ENCODE measurements around the gene NXPH4.

Gene NXPH4

GRCh38 chr12:57199191-57199590 lies 17.4 kb upstream of the NXPH4 start:
- H3K36me3 ChIP-seq (ENCODE audit: control insufficient read depth in 1 of 2, insufficient read depth in 2 of 2, low read length in 2 of 2): peaks cover 98 to 99% of the 10 kb centered on the region in 2 experiments
- H3K9ac ChIP-seq (ENCODE audit: low read length): no peak overlapping the region
- no peaks in the 10 kb centered on the region for H3K27me3 ChIP-seq (ENCODE audit: insufficient read depth, low read length)
- no peak overlapping the region for H3K4me3 ChIP-seq (ENCODE audit: low read depth, low read length)
- no peak overlapping the region for H3K4me2 ChIP-seq (ENCODE audit: low read length)
- no peak overlapping the region for H2BK12ac ChIP-seq (ENCODE audit: low read length)
- no peak overlapping the region for H4K12ac ChIP-seq (ENCODE audit: low read depth, low read length)
- H2AFZ ChIP-seq (ENCODE audit: insufficient read depth, low read length, poor library complexity): no peak overlapping the region
- H4K8ac ChIP-seq (ENCODE audit: low read depth, low read length): no peak overlapping the region
- no peak for DNase-seq
- no peak overlapping the region for H2BK120ac ChIP-seq (ENCODE audit: insufficient read depth, low read length, poor library complexity)
- H3K4ac ChIP-seq (ENCODE audit: low read depth, low read length): no peak overlapping the region
- H3K79me1 ChIP-seq (ENCODE audit: low read length): no peaks in the 10 kb centered on the region
- no peak overlapping the region for H3K27ac ChIP-seq (ENCODE audit: low read depth, low read length)
- no peak overlapping the region for H3K18ac ChIP-seq (ENCODE audit: low read length)
- WGBS (ENCODE audit: extremely low coverage, insufficient coverage, insufficient read length): no CpG with 5 or more reads among the region's 15 CpGs
- no peak overlapping the region for H2BK5ac ChIP-seq (ENCODE audit: low read depth, low read length, poor library complexity)
- H3K14ac ChIP-seq (ENCODE audit: low read length): no peak overlapping the region
- H3K4me1 ChIP-seq (ENCODE audit: control insufficient read depth in 1 of 2, insufficient read depth in 2 of 2, low read length in 2 of 2): no peaks in the 10 kb centered on the region
- no peaks in the 10 kb centered on the region for H3K79me2 ChIP-seq (ENCODE audit: control insufficient read depth, insufficient read depth, low read length, poor library complexity)
- no peak overlapping the region for H4K91ac ChIP-seq (ENCODE audit: low read depth, low read length)
- no peak overlapping the region for H2AK5ac ChIP-seq (ENCODE audit: low read length)
- no peak overlapping the region for H3K23ac ChIP-seq (ENCODE audit: low read length)
- peaks cover 5% of the 10 kb centered on the region for H3K9me3 ChIP-seq (ENCODE audit: insufficient read depth, low read depth, low read length)

GRCh38 chr12:57200497-57200896 lies 16.1 kb upstream of the NXPH4 start:
- Histone ChIP-seq H4K8ac (ENCODE audit: low read depth, low read length) (no peak overlapping the region), H3K4me1 (ENCODE audit: control insufficient read depth in 1 of 2, insufficient read depth in 2 of 2, low read length in 2 of 2) (no peaks in the 10 kb centered on the region), H4K91ac (ENCODE audit: low read depth, low read length) (no peak overlapping the region), H2AFZ (ENCODE audit: insufficient read depth, low read length, poor library complexity) (no peak overlapping the region), H3K4ac (ENCODE audit: low read depth, low read length) (no peak overlapping the region), H3K9me3 (ENCODE audit: insufficient read depth, low read depth, low read length) (peaks cover 5% of the 10 kb centered on the region), H3K27ac (ENCODE audit: low read depth, low read length) (no peak overlapping the region), H2AK5ac (ENCODE audit: low read length) (no peak overlapping the region), H2BK120ac (ENCODE audit: insufficient read depth, low read length, poor library complexity) (no peak overlapping the region), H3K36me3 (ENCODE audit: control insufficient read depth in 1 of 2, insufficient read depth in 2 of 2, low read length in 2 of 2) (peaks cover 98 to 99% of the 10 kb centered on the region in 2 experiments), H4K12ac (ENCODE audit: low read depth, low read length) (no peak overlapping the region), H3K14ac (ENCODE audit: low read length) (no peak overlapping the region), H3K79me1 (ENCODE audit: low read length) (no peaks in the 10 kb centered on the region), H3K23ac (ENCODE audit: low read length) (no peak overlapping the region), H3K9ac (ENCODE audit: low read length) (no peak overlapping the region), H2BK12ac (ENCODE audit: low read length) (no peak overlapping the region), H3K27me3 (ENCODE audit: insufficient read depth, low read length) (no peaks in the 10 kb centered on the region), H3K79me2 (ENCODE audit: control insufficient read depth, insufficient read depth, low read length, poor library complexity) (no peaks in the 10 kb centered on the region), H2BK5ac (ENCODE audit: low read depth, low read length, poor library complexity) (no peak overlapping the region), H3K4me3 (ENCODE audit: low read depth, low read length) (no peak overlapping the region), H3K4me2 (ENCODE audit: low read length) (no peak overlapping the region), H3K18ac (ENCODE audit: low read length) (no peak overlapping the region)
- no peak for DNase-seq
- no CpG with 5 or more reads among the region's 15 CpGs for WGBS (ENCODE audit: extremely low coverage, insufficient coverage, insufficient read length)

GRCh38 chr12:57201219-57201618 lies 15.4 kb upstream of the NXPH4 start:
- Histone ChIP-seq H3K79me1 (ENCODE audit: low read length) (no peaks in the 10 kb centered on the region), H4K91ac (ENCODE audit: low read depth, low read length) (no peak overlapping the region), H2AFZ (ENCODE audit: insufficient read depth, low read length, poor library complexity) (no peak overlapping the region), H2BK5ac (ENCODE audit: low read depth, low read length, poor library complexity) (no peak overlapping the region), H4K12ac (ENCODE audit: low read depth, low read length) (no peak overlapping the region), H2BK120ac (ENCODE audit: insufficient read depth, low read length, poor library complexity) (no peak overlapping the region), H3K4ac (ENCODE audit: low read depth, low read length) (no peak overlapping the region), H3K4me1 (ENCODE audit: control insufficient read depth in 1 of 2, insufficient read depth in 2 of 2, low read length in 2 of 2) (no peaks in the 10 kb centered on the region), H3K27ac (ENCODE audit: low read depth, low read length) (no peak overlapping the region), H3K18ac (ENCODE audit: low read length) (no peak overlapping the region), H4K8ac (ENCODE audit: low read depth, low read length) (no peak overlapping the region), H3K9ac (ENCODE audit: low read length) (no peak overlapping the region), H3K4me2 (ENCODE audit: low read length) (no peak overlapping the region), H2BK12ac (ENCODE audit: low read length) (no peak overlapping the region), H2AK5ac (ENCODE audit: low read length) (no peak overlapping the region), H3K27me3 (ENCODE audit: insufficient read depth, low read length) (no peaks in the 10 kb centered on the region), H3K4me3 (ENCODE audit: low read depth, low read length) (no peak overlapping the region), H3K14ac (ENCODE audit: low read length) (no peak overlapping the region), H3K36me3 (ENCODE audit: control insufficient read depth in 1 of 2, insufficient read depth in 2 of 2, low read length in 2 of 2) (peaks cover 98 to 99% of the 10 kb centered on the region in 2 experiments), H3K9me3 (ENCODE audit: insufficient read depth, low read depth, low read length) (peaks cover 5% of the 10 kb centered on the region), H3K79me2 (ENCODE audit: control insufficient read depth, insufficient read depth, low read length, poor library complexity) (no peaks in the 10 kb centered on the region), H3K23ac (ENCODE audit: low read length) (no peak overlapping the region)
- WGBS (ENCODE audit: extremely low coverage, insufficient coverage, insufficient read length): no CpG with 5 or more reads among the region's 8 CpGs
- DNase-seq: no peak

- no peaks in the 10 kb centered on the region for H3K27me3 ChIP-seq (ENCODE audit: insufficient read depth, low read length)
- H2AK5ac ChIP-seq (ENCODE audit: low read length): no peak overlapping the region
- H3K9ac ChIP-seq (ENCODE audit: low read length): no peak overlapping the region
- H2BK120ac ChIP-seq (ENCODE audit: insufficient read depth, low read length, poor library complexity): no peak overlapping the region
- H3K79me1 ChIP-seq (ENCODE audit: low read length): no peaks in the 10 kb centered on the region
- H3K27ac ChIP-seq (ENCODE audit: low read depth, low read length): no peak overlapping the region
- no peak overlapping the region for H3K18ac ChIP-seq (ENCODE audit: low read length)
- no peak overlapping the region for H3K14ac ChIP-seq (ENCODE audit: low read length)
- DNase-seq: no peak
- WGBS (ENCODE audit: extremely low coverage, insufficient coverage, insufficient read length): no CpG with 5 or more reads among the region's 16 CpGs
- H4K8ac ChIP-seq (ENCODE audit: low read depth, low read length): no peak overlapping the region
- H3K4me2 ChIP-seq (ENCODE audit: low read length): no peak overlapping the region
- H3K36me3 ChIP-seq (ENCODE audit: control insufficient read depth in 1 of 2, insufficient read depth in 2 of 2, low read length in 2 of 2): peaks cover 98 to 99% of the 10 kb centered on the region in 2 experiments
- no peak overlapping the region for H2BK5ac ChIP-seq (ENCODE audit: low read depth, low read length, poor library complexity)
- no peak overlapping the region for H3K4me3 ChIP-seq (ENCODE audit: low read depth, low read length)
- H4K91ac ChIP-seq (ENCODE audit: low read depth, low read length): no peak overlapping the region
- no peak overlapping the region for H3K4ac ChIP-seq (ENCODE audit: low read depth, low read length)
- no peaks in the 10 kb centered on the region for H3K4me1 ChIP-seq (ENCODE audit: control insufficient read depth in 1 of 2, insufficient read depth in 2 of 2, low read length in 2 of 2)
- no peaks in the 10 kb centered on the region for H3K79me2 ChIP-seq (ENCODE audit: control insufficient read depth, insufficient read depth, low read length, poor library complexity)
- no peak overlapping the region for H3K23ac ChIP-seq (ENCODE audit: low read length)
- H4K12ac ChIP-seq (ENCODE audit: low read depth, low read length): no peak overlapping the region
- H2AFZ ChIP-seq (ENCODE audit: insufficient read depth, low read length, poor library complexity): no peak overlapping the region
- no peak overlapping the region for H2BK12ac ChIP-seq (ENCODE audit: low read length)
- peaks cover 8% of the 10 kb centered on the region for H3K9me3 ChIP-seq (ENCODE audit: insufficient read depth, low read depth, low read length)
These were observed 15.0 kb upstream of the NXPH4 start for GRCh38 chr12:57201631-57202030.
